Subcutaneous abdominal adipose tissue (tissue), 5 donors: Measurements from ENCODE around the gene ABLIM1.
A peak's percentile ranks its signal among the peaks of the same experiment; 100 is the strongest.

Experiments used
- H3K27ac ChIP-seq: one replicate; pipeline ENCODE4 v1.7.0; 2013; ENCODE audit warnings: low read depth, mild to moderate bottlenecking, inconsistent platforms, low read length, moderate library complexity
- H3K27me3 ChIP-seq, 5 donors: one replicate each; pipeline ENCODE4 v1.7.0; 2013; ENCODE audit warnings: low read length in 5 of 5, inconsistent platforms in 1 of 5; ENCODE audit not compliant: control insufficient read depth in 5 of 5, insufficient read depth in 4 of 5
- H3K36me3 ChIP-seq, 5 donors: one replicate each; pipeline ENCODE4 v1.7.0; 2013; ENCODE audit warnings: low read length in 5 of 5; ENCODE audit not compliant: control insufficient read depth in 5 of 5, insufficient read depth in 5 of 5
- H3K4me1 ChIP-seq, 5 donors: one replicate each; pipeline ENCODE4 v1.7.0; 2013; ENCODE audit warnings: low read length in 5 of 5, mild to moderate bottlenecking in 3 of 5, moderate library complexity in 1 of 5; ENCODE audit not compliant: control insufficient read depth in 5 of 5, insufficient read depth in 5 of 5
- H3K4me3 ChIP-seq, 5 donors: one replicate each; pipeline ENCODE4 v1.7.0; 2013; ENCODE audit warnings: low read length in 5 of 5, low read depth in 1 of 5
- H3K9ac ChIP-seq, 5 donors: one replicate each; pipeline ENCODE4 v1.7.0; 2013; ENCODE audit warnings: low read length in 5 of 5, mild to moderate bottlenecking in 4 of 5, moderate library complexity in 3 of 5
- H3K9me3 ChIP-seq, 5 donors: one replicate each; pipeline ENCODE4 v1.7.0; 2013; ENCODE audit warnings: low read length in 5 of 5; ENCODE audit not compliant: control insufficient read depth in 5 of 5
- donor health status: healthy.
- donor health status: healthy.
- donor health status: healthy.
- donor health status: healthy.
- donor health status: healthy.

ABLIM1 gene

DNA sequence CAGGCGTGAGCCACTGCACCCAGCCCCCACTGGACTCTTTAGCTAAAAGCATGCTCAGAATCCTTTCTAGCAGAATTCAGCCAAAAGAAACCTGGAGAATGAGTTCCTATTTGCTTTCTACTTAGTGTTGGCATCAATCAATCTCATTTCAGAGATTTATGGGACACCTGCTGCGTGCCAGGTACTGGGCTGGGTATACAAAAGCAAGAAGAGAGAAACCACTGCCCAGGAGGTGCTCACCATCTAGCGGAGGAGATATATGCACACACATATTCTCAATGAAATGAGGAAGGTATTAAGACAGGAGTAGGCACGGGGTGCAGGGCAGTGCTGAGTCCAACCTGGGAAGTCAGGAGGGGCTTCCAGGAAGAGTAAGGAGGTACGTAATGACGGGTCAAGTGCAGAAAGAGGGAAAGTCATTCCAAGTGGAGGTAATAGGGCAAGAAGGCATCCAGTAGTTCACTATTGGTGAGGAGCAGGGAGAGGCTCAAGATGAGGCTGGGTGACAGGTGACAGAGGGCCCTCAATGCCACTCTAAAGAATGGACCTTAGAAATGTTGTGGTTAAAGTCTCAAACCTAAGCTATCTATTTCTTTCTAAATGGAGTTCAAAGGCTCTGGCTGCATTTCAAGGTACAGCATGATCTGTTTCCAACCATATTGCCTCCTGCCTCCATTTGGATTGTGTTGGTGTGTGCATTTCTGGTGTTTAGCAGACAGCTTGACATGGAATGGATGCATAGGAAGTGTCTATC, 22.1 kb downstream of the ABLIM1 start:
- H3K36me3 ChIP-seq: peaks cover 0 to 6% (median 0%) of the 10 kb centered on the region in 5 donors
- H3K4me1 ChIP-seq: peaks cover 2 to 45% (median 44%) of the 10 kb centered on the region in 5 donors
- no peak overlapping the region for H3K4me3 ChIP-seq
- no peak overlapping the region for H3K27ac ChIP-seq
- H3K27me3 ChIP-seq: peaks cover 0 to 6% (median 0%) of the 10 kb centered on the region in 5 donors
- H3K9me3 ChIP-seq: no peaks in the 10 kb centered on the region
- H3K9ac ChIP-seq: no peak overlapping the region

DNA sequence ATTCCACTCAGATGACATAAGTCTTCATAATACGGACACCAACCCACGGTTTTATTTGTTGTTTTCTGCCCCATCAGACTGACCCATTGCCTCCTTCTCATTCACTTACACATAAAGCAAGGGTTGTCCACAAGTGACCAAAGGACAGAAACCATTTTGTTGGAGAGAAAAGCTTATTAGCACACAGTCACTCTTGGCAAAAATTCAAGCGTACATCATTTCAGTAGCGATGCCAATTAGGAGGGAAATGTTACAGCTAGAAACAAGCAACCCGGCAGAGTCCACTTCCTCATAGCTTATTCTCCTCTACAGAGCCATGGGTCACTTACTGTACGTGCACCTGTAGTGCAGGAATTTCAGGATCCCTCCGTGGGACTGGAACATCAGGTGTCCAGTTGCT, 23.0 kb downstream of the ABLIM1 start:
- Histone ChIP-seq H3K9ac (no peak overlapping the region), H3K27me3 (peaks cover 0 to 6% (median 0%) of the 10 kb centered on the region in 5 donors), H3K9me3 (no peaks in the 10 kb centered on the region), H3K27ac (peak overlapping the region; percentile 32), H3K4me3 (no peak overlapping the region), H3K36me3 (peaks cover 0 to 6% (median 0%) of the 10 kb centered on the region in 5 donors), H3K4me1 (peaks cover 2 to 53% (median 44%) of the 10 kb centered on the region in 5 donors)

DNA sequence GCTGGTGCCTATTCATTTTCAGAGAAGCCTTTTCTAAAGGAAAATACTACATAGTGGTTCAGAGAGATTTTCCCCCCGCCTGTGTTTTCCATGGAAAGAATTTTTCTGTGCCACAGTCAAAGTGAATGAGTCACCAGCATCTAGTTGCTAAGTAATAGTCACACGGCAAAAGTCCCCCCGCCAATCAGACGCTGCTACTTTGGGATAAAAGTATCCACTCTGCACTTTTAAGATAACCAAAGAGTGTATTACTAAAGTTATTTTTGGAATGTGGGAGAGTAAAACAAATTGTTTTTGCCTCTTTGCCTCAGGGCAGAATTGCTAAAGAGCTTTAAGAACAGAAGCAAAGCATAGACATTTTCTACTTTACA, 23.5 kb downstream of the ABLIM1 start:
- H3K9me3 ChIP-seq: no peaks in the 10 kb centered on the region
- no peak overlapping the region for H3K9ac ChIP-seq
- peak overlapping the region; percentile 32 for H3K27ac ChIP-seq
- peaks cover 2 to 54% (median 44%) of the 10 kb centered on the region in 5 donors for H3K4me1 ChIP-seq
- peaks cover 0 to 6% (median 0%) of the 10 kb centered on the region in 5 donors for H3K27me3 ChIP-seq
- no peak overlapping the region for H3K4me3 ChIP-seq
- peaks cover 0 to 5% (median 0%) of the 10 kb centered on the region in 5 donors for H3K36me3 ChIP-seq

DNA sequence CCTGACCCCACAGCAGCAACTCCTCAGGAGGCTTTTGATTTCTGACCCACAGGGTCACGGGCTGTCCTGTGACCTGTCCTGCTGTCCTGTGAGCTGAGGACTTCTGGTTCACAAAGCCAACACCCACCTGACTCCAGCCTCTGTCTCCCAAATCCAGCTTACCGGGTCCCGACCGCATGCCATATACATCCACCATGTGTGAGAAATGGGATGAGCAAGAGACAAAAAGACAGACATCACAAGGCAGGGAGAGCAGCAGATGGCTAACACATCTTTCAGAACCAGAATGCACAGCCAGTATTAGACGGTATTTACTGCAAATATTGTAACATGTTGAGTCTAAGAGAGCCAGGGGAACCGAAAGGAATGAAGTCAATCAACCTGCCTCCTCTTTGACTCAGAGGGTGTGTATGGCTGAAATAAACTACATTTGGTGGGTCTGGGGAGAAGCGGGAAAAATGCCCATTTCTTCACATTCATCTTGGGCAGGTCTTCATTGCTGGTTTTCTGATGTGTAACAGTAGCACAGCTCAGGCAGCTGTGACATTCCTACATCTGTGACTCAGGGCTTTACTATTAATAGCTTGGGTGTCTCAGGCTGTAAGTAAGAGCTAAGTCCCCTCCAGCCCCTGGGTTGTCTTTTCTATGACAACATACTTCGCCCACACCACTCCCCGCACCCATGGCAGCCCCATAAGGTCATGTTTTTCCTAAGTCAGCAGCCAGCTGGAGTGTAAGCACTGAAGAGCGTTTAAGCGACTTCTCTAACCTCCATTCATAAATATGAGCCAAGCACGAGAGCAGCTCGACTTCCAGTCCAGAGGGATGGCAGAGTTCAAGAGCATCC, 25.0 kb downstream of the ABLIM1 start:
- Histone ChIP-seq H3K27ac (peak overlapping the region; percentile 50), H3K9me3 (no peaks in the 10 kb centered on the region), H3K9ac (peak overlapping the region in 2 of 5 donors; percentile 55 to 72), H3K4me3 (peak overlapping the region in 4 of 5 donors; percentile 65 to 82 (median 76)), H3K4me1 (peaks cover 2 to 59% (median 44%) of the 10 kb centered on the region in 5 donors), H3K36me3 (no peaks in the 10 kb centered on the region), H3K27me3 (peaks cover 0 to 6% (median 0%) of the 10 kb centered on the region in 5 donors)

- Histone ChIP-seq H3K9me3 (no peaks in the 10 kb centered on the region), H3K4me3 (peak overlapping the region; percentile 65 to 82 (median 78)), H3K27me3 (peaks cover 0 to 6% (median 0%) of the 10 kb centered on the region in 5 donors), H3K9ac (peak overlapping the region in 4 of 5 donors; percentile 55 to 72 (median 56)), H3K4me1 (peaks cover 2 to 63% (median 44%) of the 10 kb centered on the region in 5 donors), H3K36me3 (no peaks in the 10 kb centered on the region), H3K27ac (peak overlapping the region; percentile 50)
Observed at GRCh38 chr10:114631666-114632417, 26.2 kb downstream of the ABLIM1 start.

GRCh38 chr10:114631090-114631665, 26.9 kb downstream of the ABLIM1 start:
- no peaks in the 10 kb centered on the region for H3K9me3 ChIP-seq
- H3K27ac ChIP-seq: peak overlapping the region; percentile 50
- peaks cover 2 to 70% (median 44%) of the 10 kb centered on the region in 5 donors for H3K4me1 ChIP-seq
- H3K36me3 ChIP-seq: no peaks in the 10 kb centered on the region
- H3K4me3 ChIP-seq: peak overlapping the region; percentile 65 to 82 (median 78)
- peaks cover 0 to 6% (median 0%) of the 10 kb centered on the region in 5 donors for H3K27me3 ChIP-seq
- peak overlapping the region in 3 of 5 donors; percentile 55 to 72 (median 57) for H3K9ac ChIP-seq

DNA sequence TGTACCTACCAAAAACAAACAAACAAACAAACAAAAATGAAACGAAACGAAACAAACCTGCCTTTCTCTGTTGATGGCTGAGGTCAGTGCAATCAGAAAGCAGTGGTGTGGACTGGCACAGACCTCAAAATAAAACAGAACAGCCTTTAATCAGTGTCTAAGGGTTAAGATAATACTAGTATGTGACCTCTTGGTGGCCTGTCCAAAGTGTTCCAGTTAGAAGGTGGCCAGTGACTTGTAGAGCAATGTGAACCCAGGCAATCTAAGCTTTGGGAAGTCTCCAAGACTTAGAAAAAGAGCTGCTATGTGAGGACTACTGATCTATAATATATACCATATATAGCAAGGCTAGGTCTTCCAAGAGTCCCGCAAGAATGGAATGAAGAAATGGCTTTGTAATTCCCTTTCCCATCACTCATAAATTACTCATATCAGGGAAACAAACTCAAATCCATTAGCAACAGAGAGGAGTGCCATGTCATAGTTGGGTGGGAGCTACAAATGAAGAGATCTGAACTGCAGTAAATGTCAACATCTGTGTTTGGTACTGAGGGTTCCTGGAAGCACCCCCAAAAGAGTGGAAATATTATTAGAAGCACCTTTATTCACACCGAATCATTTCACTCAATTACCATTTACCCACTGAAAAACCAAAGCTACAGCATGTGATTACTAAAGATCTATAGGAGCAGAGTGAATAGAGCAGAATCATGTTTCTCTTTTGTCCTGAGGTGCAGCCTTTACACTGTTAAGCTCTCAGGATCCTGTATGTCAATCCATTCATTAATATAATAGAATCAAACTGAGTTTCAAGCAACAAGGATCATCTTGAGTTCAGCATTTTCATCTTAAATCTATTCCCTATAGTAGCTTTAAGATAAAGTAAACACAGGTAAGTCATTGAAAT, 28.0 kb downstream of the ABLIM1 start:
- Histone ChIP-seq H3K4me3 (peak overlapping the region in 2 of 5 donors; percentile 9 to 65), H3K4me1 (peaks cover 2 to 70% (median 36%) of the 10 kb centered on the region in 5 donors), H3K27ac (peak overlapping the region; percentile 19)

GRCh38 chr10:114629083-114629823, 28.8 kb downstream of the ABLIM1 start:
- H3K27me3 ChIP-seq: peaks cover 0 to 6% (median 0%) of the 10 kb centered on the region in 5 donors
- H3K27ac ChIP-seq: peak overlapping the region; percentile 19
- H3K9ac ChIP-seq: no peak overlapping the region

More for the DNA sequence above, 28.0 kb downstream of the ABLIM1 start:
- no peaks in the 10 kb centered on the region for H3K9me3 ChIP-seq
- H3K27me3 ChIP-seq: peaks cover 0 to 6% (median 0%) of the 10 kb centered on the region in 5 donors
- peaks cover 0 to 3% (median 0%) of the 10 kb centered on the region in 5 donors for H3K36me3 ChIP-seq
- no peak overlapping the region for H3K9ac ChIP-seq

More at GRCh38 chr10:114629083-114629823, 28.8 kb downstream of the ABLIM1 start:
- peak overlapping the region in 1 of 5 donors; percentile 23 for H3K4me3 ChIP-seq
- peaks cover 0 to 3% (median 0%) of the 10 kb centered on the region in 5 donors for H3K36me3 ChIP-seq
- peaks cover 2 to 65% (median 28%) of the 10 kb centered on the region in 5 donors for H3K4me1 ChIP-seq
- H3K9me3 ChIP-seq: peaks cover 0 to 4% (median 0%) of the 10 kb centered on the region in 5 donors
